Activated CD8-positive, alpha-beta T cell treated with anti-CD3 and anti-CD28 coated beads, Interleukin-2, amount 10 ng/mL, durations not matched to agents 7 days and 5 days (primary cell): ENCODE measurements around the gene CACNA2D3. TPM values are rescaled to one million over a fixed set of nuclear protein-coding genes. Genes with fewer than 3 reads are reported as not detected.

ENCODE experiments used
- ATAC-seq: fragments of 150-1000 bp; cut with Tn5 transposase; one replicate; pipeline ENCODE4 v1.10.0; 2021; ENCODE audit warnings: moderate library complexity
- CTCF ChIA-PET: fragments of 350-600 bp; sonication (Branson Sonifier 250); formaldehyde crosslinking; loops from one replicate; lab custom pipeline; 2021; ENCODE audit warnings: antibody characterized with exemption; lab: Charles Lee
- POLR2A ChIA-PET: fragments of 350-600 bp; sonication (Branson Sonifier 250); formaldehyde crosslinking; loops from one replicate; lab custom pipeline; 2021; ENCODE audit warnings: antibody characterized with exemption; lab: Charles Lee
- DNase-seq: peaks from one replicate; pipeline ENCODE4 v3.0.0-alpha.2; 2020
- H3K27ac Mint-ChIP-seq: one replicate; pipeline ENCODE4 v1.8.0; 2021; ENCODE audit warnings: mild to moderate bottlenecking, mixed read lengths
- H3K27me3 Mint-ChIP-seq: one replicate; pipeline ENCODE4 v1.8.0; 2021; ENCODE audit warnings: low read depth, mixed read lengths
- H3K36me3 Mint-ChIP-seq: one replicate; pipeline ENCODE4 v1.8.0; 2021; ENCODE audit warnings: low read depth, mixed read lengths
- H3K4me1 Mint-ChIP-seq: one replicate; pipeline ENCODE4 v1.8.0; 2021; ENCODE audit warnings: low read depth, mixed read lengths
- H3K4me3 Mint-ChIP-seq: one replicate; pipeline ENCODE4 v1.8.0; 2021; ENCODE audit warnings: mild to moderate bottlenecking, mixed read lengths
- H3K9me3 Mint-ChIP-seq: one replicate; pipeline ENCODE4 v1.8.0; 2022; ENCODE audit warnings: mixed read lengths; ENCODE audit not compliant: insufficient read depth
- total RNA-seq, 2 experiments: library from RNA; stranded (reverse); gene quantifications; one replicate each; pipeline ENCODE4 v1.2.3, GENCODE V29; 2021

Gene CACNA2D3
- total RNA-seq, 2 experiments from 2014 or later = not detected

DNA sequence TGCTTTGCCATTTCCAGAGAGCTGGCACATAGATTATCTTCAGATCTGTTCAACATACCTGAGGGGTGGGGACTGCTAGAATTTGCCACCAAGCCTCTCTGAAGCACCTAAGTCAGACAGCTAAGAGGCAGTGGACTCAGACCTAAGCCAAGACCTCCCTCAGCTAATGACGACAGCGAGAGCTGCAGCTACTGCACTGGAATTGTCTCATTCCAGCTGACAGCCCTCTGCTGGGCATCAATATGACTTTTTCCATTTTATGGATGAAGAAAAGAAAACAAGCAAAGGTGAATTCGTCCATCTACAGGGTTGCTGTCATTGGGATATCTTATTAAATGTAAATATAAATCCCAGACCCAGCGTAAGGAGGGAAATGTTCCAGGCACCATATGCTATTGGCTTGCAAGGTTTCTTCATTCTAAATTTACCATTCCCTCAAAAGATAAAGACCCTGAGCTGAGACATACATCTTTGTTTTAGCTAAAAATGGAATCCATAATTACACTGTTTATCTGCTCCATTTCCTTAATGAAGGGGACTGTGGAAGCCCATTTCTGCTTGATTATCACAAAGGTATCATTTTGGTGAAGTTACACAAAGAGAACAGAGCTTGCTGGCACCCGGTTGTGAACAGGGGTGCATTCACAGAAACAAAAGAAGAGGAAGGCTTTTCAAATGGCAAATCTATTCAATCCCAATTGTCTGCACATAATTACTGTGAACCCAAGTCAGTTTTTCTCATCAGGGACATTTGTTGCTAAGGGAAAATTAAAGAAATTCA is 891.0 kb downstream of the CACNA2D3 start:
- no peak for ATAC-seq
- Mint-ChIP-seq H3K9me3 (no peaks in the 10 kb centered on the region), H3K4me1 (no peaks in the 10 kb centered on the region), H3K27me3 (no peaks in the 10 kb centered on the region), H3K27ac (no peak overlapping the region), H3K4me3 (no peak overlapping the region), H3K36me3 (no peaks in the 10 kb centered on the region)
- POLR2A ChIA-PET = no interaction called here
- CTCF ChIA-PET = no interaction called here
- no peak for DNase-seq

DNA sequence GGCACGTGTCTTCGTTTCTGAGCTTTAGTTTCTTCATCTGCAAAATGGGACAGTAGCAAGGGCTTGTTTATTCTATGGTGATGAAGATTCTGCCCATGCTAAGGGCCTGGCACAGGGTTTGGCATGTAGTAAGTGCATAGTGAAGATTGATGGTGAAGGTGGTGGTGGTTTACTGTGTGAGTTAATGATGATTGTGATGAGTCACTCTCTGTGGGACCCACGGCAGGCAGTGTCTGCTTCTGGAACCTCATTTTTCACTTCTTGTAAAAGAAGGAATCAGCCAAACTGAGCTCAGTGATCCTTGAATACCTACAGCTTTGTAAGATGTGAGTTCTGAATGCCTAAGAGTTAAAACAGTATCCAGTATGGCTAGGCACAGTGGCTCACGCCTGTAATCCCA is 891.7 kb downstream of the CACNA2D3 start:
- Mint-ChIP-seq H3K9me3 (no peaks in the 10 kb centered on the region), H3K4me3 (no peak overlapping the region), H3K27me3 (no peaks in the 10 kb centered on the region), H3K27ac (no peak overlapping the region), H3K4me1 (no peaks in the 10 kb centered on the region), H3K36me3 (no peaks in the 10 kb centered on the region)
- ChIA-PET CTCF (no interaction called here), POLR2A (no interaction called here)
- ATAC-seq (no peak), DNase-seq (no peak)

DNA sequence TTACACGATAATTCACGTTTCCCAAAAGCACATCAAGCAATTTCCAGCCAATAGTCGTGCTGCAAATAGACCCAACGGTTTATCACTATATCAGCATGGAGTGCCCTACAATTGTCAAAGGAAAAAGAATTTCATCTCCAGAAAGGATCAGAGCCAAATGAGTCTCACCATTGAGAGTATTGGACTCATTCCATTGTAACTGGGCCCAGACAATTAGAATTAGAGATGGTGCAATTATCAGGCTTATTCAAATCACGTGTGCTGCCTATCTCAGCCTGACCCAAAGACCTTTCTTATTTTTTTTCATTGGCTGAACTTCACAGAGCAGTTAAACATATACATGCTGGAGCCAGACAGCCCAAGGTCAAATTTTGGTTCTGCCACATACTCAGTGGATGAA is 892.6 kb downstream of the CACNA2D3 start:
- no peaks in the 10 kb centered on the region for H3K4me1 Mint-ChIP-seq
- no peak overlapping the region for H3K27ac Mint-ChIP-seq
- H3K9me3 Mint-ChIP-seq = no peaks in the 10 kb centered on the region
- H3K27me3 Mint-ChIP-seq = no peaks in the 10 kb centered on the region
- ChIA-PET CTCF (no interaction called here), POLR2A (no interaction called here)
- no peaks in the 10 kb centered on the region for H3K36me3 Mint-ChIP-seq
- DNase-seq = no peak
- no peak overlapping the region for H3K4me3 Mint-ChIP-seq
- ATAC-seq = no peak

DNA sequence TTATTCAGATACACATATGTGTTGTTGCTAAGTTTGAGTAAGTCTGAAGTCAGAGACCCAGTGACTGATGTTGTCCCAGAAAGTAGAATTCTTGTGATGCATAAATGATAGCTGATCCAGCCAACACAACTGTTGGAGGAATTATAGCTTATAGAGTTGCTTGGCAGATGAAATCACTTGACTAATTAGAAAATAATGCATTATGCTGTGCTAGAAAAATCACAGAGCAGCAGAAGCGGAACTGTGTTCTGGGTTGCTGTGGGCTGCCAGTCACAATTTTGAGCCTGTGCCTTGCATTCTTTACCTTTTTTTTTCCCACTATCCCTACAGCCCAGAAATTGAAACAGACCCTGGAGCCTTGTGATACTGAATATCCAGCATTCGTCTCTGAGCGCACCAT is 895.5 kb downstream of the CACNA2D3 start:
- H3K9me3 Mint-ChIP-seq = no peaks in the 10 kb centered on the region
- no peaks in the 10 kb centered on the region for H3K4me1 Mint-ChIP-seq
- H3K36me3 Mint-ChIP-seq = no peaks in the 10 kb centered on the region
- no peaks in the 10 kb centered on the region for H3K27me3 Mint-ChIP-seq
- no peak overlapping the region for H3K4me3 Mint-ChIP-seq
- no peak overlapping the region for H3K27ac Mint-ChIP-seq
- ChIA-PET POLR2A (no interaction called here), CTCF (no interaction called here)
- no peak for DNase-seq
- ATAC-seq = no peak

DNA sequence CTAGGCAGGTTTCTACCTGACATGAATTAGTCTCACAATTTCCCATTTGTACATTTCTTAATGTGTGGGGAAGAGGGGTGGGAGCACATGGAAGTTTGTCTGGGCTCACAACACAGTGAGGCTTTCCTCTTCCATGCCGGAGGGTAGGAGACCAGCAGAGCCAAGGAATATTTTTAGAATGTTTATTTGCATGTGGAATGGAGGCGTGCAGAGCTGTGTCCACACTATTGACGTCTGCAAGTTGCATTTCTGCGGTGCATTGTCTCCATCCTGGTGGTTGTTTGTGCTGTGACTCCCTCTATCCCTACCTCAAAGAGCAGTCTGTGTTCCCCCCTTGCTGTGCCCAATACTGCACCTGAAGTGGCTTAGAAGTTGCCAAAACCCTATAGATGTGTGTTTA is 908.6 kb downstream of the CACNA2D3 start:
- Mint-ChIP-seq H3K36me3 (no peaks in the 10 kb centered on the region), H3K27me3 (no peaks in the 10 kb centered on the region), H3K9me3 (no peaks in the 10 kb centered on the region), H3K4me3 (no peak overlapping the region), H3K27ac (no peak overlapping the region), H3K4me1 (no peaks in the 10 kb centered on the region)
- ChIA-PET POLR2A (no interaction called here), CTCF (no interaction called here)
- no peak for DNase-seq
- no peak for ATAC-seq

DNA sequence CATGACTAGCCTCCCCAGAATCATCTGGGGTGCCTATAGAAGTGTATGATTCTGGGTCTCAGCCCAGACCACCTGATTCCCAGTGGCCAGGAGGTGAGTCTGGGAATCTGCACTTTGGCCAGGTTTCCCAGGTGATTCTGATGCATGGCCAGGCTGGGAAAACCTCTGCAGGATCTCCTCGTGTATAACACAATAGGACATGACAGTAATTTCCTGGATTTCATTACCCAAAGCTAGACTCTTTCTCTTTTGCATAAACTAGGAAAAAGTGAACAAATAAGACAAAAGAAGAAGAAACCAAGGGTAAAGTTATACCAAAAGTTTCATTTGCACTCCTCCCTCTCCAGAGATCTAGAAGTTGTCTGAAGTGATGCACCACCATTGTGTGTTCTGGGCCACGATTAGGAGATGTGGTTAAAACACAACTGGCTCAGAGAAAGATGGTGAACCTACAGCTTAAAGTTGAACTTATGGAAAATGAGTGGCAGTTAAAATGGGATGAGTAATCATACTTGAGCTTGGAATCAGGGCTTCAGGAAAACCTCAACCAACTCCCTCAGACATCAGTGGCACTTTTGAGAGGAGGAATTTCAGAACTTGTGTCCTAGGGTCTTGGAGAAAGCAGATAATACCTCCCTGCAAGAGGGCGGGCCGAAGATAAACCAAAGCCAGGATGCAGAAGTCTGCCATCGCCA is 914.7 kb downstream of the CACNA2D3 start:
- no peak overlapping the region for H3K4me3 Mint-ChIP-seq
- no peaks in the 10 kb centered on the region for H3K27me3 Mint-ChIP-seq
- no peak overlapping the region for H3K27ac Mint-ChIP-seq
- DNase-seq (no peak), ATAC-seq (no peak)
- no peaks in the 10 kb centered on the region for H3K9me3 Mint-ChIP-seq
- H3K36me3 Mint-ChIP-seq = no peaks in the 10 kb centered on the region
- no peaks in the 10 kb centered on the region for H3K4me1 Mint-ChIP-seq
- CTCF ChIA-PET = no interaction called here
- POLR2A ChIA-PET = no interaction called here

DNA sequence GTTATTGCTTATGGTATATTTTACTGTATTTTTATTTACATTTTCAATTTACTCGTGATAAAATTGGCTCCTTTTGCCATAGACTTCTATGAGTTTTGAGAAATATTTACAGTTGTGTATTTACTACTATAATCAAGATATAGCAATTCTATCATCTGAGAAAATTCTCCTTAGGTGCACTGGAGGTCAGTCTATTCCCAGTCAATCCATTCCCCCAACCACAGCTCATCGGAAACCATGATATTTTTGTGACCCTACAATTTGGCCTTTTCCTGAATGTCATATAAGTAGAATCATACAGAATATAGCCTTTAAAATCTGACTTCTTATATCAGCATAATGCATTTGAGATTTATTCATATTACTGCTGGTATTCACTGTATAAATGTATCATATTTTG is 920.2 kb downstream of the CACNA2D3 start:
- Mint-ChIP-seq H3K9me3 (no peaks in the 10 kb centered on the region), H3K27ac (no peak overlapping the region)
- CTCF ChIA-PET = no interaction called here

DNA sequence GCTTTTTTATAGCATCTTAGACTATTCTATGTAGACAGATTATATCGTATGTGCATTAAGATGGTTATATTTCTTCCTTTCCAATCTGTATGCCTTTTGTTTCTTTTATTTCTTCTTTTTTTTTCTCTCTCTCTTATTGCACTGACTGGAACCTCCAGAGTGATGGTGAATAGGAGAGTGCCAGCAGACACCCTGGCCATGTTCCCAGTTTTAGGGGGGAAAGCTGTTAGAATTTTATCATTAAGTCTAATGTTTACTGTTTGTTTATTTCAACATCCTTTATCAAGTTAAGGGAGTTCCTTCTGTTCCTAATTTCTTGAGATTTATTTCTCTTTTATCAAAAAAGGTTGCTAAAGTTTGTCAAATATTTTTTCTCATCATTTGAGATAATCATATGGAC is 922.1 kb downstream of the CACNA2D3 start:
- DNase-seq (no peak), ATAC-seq (no peak)
- H3K27me3 Mint-ChIP-seq = no peaks in the 10 kb centered on the region
- H3K9me3 Mint-ChIP-seq = no peaks in the 10 kb centered on the region
- H3K4me3 Mint-ChIP-seq = no peak overlapping the region
- H3K4me1 Mint-ChIP-seq = no peaks in the 10 kb centered on the region
- CTCF ChIA-PET = no interaction called here
- no peaks in the 10 kb centered on the region for H3K36me3 Mint-ChIP-seq
- POLR2A ChIA-PET = no interaction called here
- no peak overlapping the region for H3K27ac Mint-ChIP-seq

More for the DNA sequence above, 920.2 kb downstream of the CACNA2D3 start:
- H3K36me3 Mint-ChIP-seq = no peaks in the 10 kb centered on the region
- ATAC-seq = no peak
- no peak overlapping the region for H3K4me3 Mint-ChIP-seq
- no peaks in the 10 kb centered on the region for H3K27me3 Mint-ChIP-seq
- POLR2A ChIA-PET = no interaction called here
- no peaks in the 10 kb centered on the region for H3K4me1 Mint-ChIP-seq
- DNase-seq = no peak

DNA sequence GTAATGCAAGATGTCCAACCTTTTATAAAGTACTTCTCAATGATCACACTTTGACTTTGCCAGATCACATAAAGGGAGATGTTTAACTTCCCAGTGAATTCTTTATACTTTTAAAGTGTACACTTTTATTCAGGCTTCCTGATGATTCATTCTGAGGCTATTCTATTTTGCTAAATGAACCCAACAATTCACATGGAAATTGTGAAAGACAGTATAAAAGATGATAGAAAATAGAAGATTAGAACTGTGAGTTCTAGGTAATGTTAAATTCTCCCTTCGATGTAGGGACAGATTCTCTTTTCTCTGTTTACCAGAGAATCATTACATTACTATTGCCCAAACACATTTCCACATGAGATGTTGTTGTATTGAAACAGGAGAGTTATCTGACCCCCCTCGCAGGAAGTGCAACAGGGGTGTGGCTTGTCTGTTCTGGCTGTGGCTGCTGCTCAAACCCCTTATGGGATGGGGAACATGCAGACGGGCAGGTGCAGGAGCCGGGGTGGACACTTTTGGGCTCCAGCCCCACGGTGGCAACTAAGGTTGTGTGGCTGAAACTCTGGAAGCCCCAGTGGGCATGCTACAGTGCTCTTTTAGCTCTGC is 936.8 kb downstream of the CACNA2D3 start:
- CTCF ChIA-PET = no interaction called here
- DNase-seq (no peak), ATAC-seq (no peak)
- H3K36me3 Mint-ChIP-seq = no peaks in the 10 kb centered on the region
- H3K27me3 Mint-ChIP-seq = no peaks in the 10 kb centered on the region
- H3K27ac Mint-ChIP-seq = no peak overlapping the region
- peaks cover 4% of the 10 kb centered on the region for H3K9me3 Mint-ChIP-seq
- H3K4me1 Mint-ChIP-seq = no peaks in the 10 kb centered on the region
- no peak overlapping the region for H3K4me3 Mint-ChIP-seq
- POLR2A ChIA-PET = no interaction called here

DNA sequence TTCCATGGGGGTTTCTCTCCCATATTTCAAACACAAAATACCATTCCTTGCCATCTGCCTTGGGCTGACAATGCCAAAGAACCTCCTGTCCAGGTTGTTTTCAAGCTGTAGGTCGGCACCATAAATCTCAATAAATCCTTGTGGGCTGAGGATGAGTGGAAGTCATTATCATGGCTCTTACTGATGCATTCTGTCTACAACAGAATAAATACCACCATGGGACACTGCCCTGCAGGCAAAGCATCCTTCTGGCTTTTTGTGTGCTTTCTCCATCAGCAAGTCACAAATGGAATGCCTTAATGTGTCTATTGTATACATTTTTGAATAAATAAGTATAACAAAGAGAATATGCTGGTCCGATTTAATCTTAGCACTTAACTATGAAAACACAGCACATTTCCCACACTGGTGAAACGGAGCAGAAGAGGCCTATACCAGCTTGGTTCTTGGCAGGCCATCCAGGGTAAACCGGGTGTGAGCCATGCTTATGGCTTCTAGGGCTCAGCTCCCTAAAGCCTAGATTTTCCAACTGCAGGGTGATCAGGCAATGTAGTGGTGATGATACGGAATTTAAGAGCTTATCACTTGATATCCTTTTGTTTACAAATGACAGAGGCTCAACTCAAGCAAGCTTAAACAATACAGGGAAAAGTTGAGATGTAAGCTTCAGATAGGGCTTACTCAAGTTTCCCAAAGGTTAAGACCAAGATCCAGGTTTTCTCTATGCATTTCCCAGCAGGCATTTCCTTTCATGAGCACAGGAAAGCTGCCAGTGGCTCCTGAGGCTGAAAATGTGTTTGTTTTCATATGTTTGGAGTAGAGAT is 938.8 kb downstream of the CACNA2D3 start:
- ChIA-PET CTCF (no interaction called here), POLR2A (no interaction called here)
- Mint-ChIP-seq H3K4me3 (no peak overlapping the region), H3K27ac (no peak overlapping the region), H3K9me3 (peaks cover 4% of the 10 kb centered on the region), H3K36me3 (no peaks in the 10 kb centered on the region), H3K27me3 (no peaks in the 10 kb centered on the region), H3K4me1 (no peaks in the 10 kb centered on the region)
- DNase-seq = no peak
- no peak for ATAC-seq

DNA sequence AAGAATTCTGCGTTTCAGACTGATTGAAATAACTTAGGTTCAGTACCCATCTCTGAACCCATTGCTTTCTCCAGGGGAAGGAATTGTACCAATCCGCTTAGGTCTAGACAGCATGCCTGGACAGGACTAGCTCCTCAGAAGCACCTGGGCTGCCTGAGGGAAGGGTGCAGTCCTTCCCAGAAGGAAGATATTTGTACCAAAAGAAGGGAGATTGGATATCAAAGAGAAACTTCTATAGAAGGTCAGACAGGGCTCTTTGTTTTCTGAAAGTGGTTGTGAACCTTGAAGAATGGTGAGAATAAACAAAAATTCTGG is 939.3 kb downstream of the CACNA2D3 start:
- CTCF ChIA-PET = no interaction called here
- H3K36me3 Mint-ChIP-seq = no peaks in the 10 kb centered on the region

DNA sequence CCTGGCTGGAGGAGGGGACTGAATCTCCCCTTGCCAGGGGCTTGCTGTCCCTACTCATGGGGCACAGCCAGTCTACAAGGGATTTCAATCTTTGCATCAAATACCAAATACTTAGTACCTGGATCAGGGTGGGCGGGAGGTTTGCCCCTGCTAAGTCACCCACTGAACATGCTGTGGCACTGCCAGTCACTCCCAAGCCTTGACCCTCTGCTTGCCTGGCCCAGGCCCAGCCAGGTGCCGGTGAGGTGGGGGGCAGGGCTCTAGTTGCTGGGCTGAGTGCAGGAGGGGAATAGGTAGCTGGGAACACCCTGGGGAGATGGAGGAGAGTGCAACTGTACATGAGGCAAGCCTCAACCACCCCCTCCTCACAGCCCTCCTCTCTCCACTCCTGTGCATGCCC is 941.8 kb downstream of the CACNA2D3 start:
- Mint-ChIP-seq H3K4me1 (no peaks in the 10 kb centered on the region), H3K27ac (no peak overlapping the region), H3K4me3 (no peak overlapping the region), H3K9me3 (no peaks in the 10 kb centered on the region), H3K36me3 (no peaks in the 10 kb centered on the region), H3K27me3 (no peaks in the 10 kb centered on the region)
- ATAC-seq (no peak), DNase-seq (no peak)
- ChIA-PET CTCF (no interaction called here), POLR2A (no interaction called here)

More for the DNA sequence above, 939.3 kb downstream of the CACNA2D3 start:
- DNase-seq = no peak
- no peak for ATAC-seq
- Mint-ChIP-seq H3K4me1 (no peaks in the 10 kb centered on the region), H3K27me3 (no peaks in the 10 kb centered on the region), H3K27ac (no peak overlapping the region), H3K4me3 (no peak overlapping the region), H3K9me3 (peaks cover 4% of the 10 kb centered on the region)
- POLR2A ChIA-PET = no interaction called here
